IPS-NIHi11 (cell line): ENCODE measurements around the gene CD320.
A peak's percentile ranks its signal among the peaks of the same experiment; 100 is the strongest.
"Not testable (repeated sequence)": the region's sequence is repeated elsewhere in the genome, so short reads cannot be mapped to it uniquely, and the experiment has no call there.

Experiments used
- DNase-seq: peaks from one replicate; pipeline ENCODE4 v3.0.0; 2012; ENCODE audit warnings: mixed read lengths, low spot score

The CD320 gene

GRCh38 chr19:8308891-8309291 is 733 bp upstream of the CD320 start:
- no peak for DNase-seq

- no peak for DNase-seq
Measured at GRCh38 chr19:8307400-8307964, 676 bp downstream of the CD320 start.

GRCh38 chr19:8306235-8307054 is 1.7 kb downstream of the CD320 start:
- no peak for DNase-seq

- no peak for DNase-seq
Measured at GRCh38 chr19:8305798-8306197, 2.4 kb downstream of the CD320 start.

GRCh38 chr19:8304841-8305621 is 3.1 kb downstream of the CD320 start:
- peak; percentile 94 for DNase-seq

GRCh38 chr19:8302734-8303133 is 5.4 kb downstream of the CD320 start:
- no peak for DNase-seq

GRCh38 chr19:8302357-8302691 is 5.8 kb downstream of the CD320 start:
- no peak for DNase-seq

GRCh38 chr19:8291337-8291736 is 16.8 kb downstream of the CD320 start:
- not testable (repeated sequence) for DNase-seq

GRCh38 chr19:8276508-8276907 is 31.6 kb downstream of the CD320 start:
- not testable (repeated sequence) for DNase-seq

- no peak for DNase-seq
Measured at GRCh38 chr19:8269724-8270123, 38.4 kb downstream of the CD320 start.

- no peak for DNase-seq
Measured at GRCh38 chr19:8265872-8266271, 42.3 kb downstream of the CD320 start.

- DNase-seq = not testable (repeated sequence)
Measured at GRCh38 chr19:8264248-8264647, 43.9 kb downstream of the CD320 start.

- DNase-seq = no peak
Measured at GRCh38 chr19:8262431-8262830, 45.7 kb downstream of the CD320 start.

- DNase-seq = no peak
Measured at GRCh38 chr19:8261881-8262280, 46.3 kb downstream of the CD320 start.

- DNase-seq = no peak
Measured at GRCh38 chr19:8261347-8261746, 46.8 kb downstream of the CD320 start.

GRCh38 chr19:8259922-8260247 is 48.3 kb downstream of the CD320 start:
- no peak for DNase-seq

GRCh38 chr19:8259142-8259921 is 48.8 kb downstream of the CD320 start:
- no peak for DNase-seq

GRCh38 chr19:8257052-8257443 is 51.1 kb downstream of the CD320 start:
- DNase-seq = peak; percentile 42

- DNase-seq = no peak
Measured at GRCh38 chr19:8256276-8257051, 51.7 kb downstream of the CD320 start.

- no peak for DNase-seq
Measured at GRCh38 chr19:8255426-8256125, 52.6 kb downstream of the CD320 start.
